Left renal pelvis (tissue), 4 donors: ENCODE measurements around the gene BRI3BP. TPM values are rescaled to one million over a fixed set of nuclear protein-coding genes. Genes with fewer than 3 reads are reported as not detected.

ENCODE experiments used
- DNase-seq, 4 donors: peaks; one replicate each; pipeline ENCODE4 v3.0.0-alpha.2; 2013; ENCODE audit warnings: low read depth in 4 of 4, low spot score in 3 of 4
- polyA plus RNA-seq, 4 donors: library from polyadenylated mRNA; unstranded; fragments of 120-200 nt; gene quantifications; one replicate each; pipeline ENCODE4 v1.2.1, GENCODE V29; 2013; ENCODE audit not compliant: insufficient read length in 4 of 4

BRI3BP gene
- polyA plus RNA-seq, result 10 to 100 TPM in 2 of 4 donors, 1 to 10 TPM in 2; 4.5 to 11.0 (median 10.2) TPM

- DNase-seq, result no peak
Observed at GRCh38 chr12:124993626-124994436, at the start of gene BRI3BP. BRI3BP (plus strand) TSS chr12:124993645; CDS start chr12:124993791, 146 bp downstream.

- no peak for DNase-seq
Observed at GRCh38 chr12:124946447-124946793, 47.0 kb upstream of the BRI3BP start.

GRCh38 chr12:124947013-124947412, 46.4 kb upstream of the BRI3BP start:
- no peak for DNase-seq

- DNase-seq, result no peak
Observed at GRCh38 chr12:124947561-124948398, 45.7 kb upstream of the BRI3BP start.

- DNase-seq, result no peak
Observed at GRCh38 chr12:124949066-124949465, 44.4 kb upstream of the BRI3BP start.

- DNase-seq, result no peak
Observed at GRCh38 chr12:124949779-124950728, 43.4 kb upstream of the BRI3BP start.

DNA sequence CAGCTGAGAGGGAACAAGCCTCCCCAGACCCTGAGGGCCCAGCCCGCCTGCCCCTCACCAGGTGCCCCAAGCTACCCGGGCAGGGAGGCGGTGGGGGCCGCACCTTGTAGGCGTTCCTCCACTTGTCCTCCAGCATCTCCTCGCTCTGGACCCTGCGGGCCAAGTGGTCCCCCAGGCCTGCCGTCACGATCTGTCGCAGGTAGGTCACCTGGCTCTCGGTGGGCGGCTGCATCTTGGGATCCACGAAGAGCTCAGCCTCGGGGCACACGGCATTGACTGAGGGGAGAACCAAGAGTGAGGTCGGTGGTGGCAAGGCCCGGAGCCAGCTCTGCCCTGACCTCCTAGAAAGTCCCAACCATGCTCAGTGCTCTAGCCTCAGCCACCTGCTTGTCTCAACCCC, 41.1 kb upstream of the BRI3BP start:
- no peak for DNase-seq

- no peak for DNase-seq
Observed at GRCh38 chr12:124952801-124953200, 40.6 kb upstream of the BRI3BP start.

GRCh38 chr12:124953689-124954405, 39.6 kb upstream of the BRI3BP start:
- DNase-seq, result no peak

GRCh38 chr12:124954771-124955170, 38.7 kb upstream of the BRI3BP start:
- no peak for DNase-seq

DNA sequence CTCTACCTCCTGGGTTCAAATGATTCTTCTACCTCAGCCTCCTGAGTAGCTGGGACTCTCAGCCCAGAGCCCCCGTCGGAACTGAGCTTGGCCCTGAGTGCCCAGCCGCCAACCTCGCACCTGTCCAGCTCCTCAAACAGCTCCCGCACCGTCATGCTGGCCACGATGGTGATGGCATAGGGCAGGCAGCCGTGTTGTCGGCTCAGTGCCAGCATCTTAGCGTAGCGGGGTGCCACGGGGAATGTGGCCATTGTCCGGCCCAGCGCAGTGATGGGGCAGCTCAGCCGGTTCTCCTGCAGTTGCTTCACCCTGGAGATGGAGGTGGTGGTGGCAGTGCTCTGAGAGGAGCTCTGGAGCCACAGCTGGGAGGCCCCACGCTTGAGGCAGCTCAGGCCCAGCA, 36.9 kb upstream of the BRI3BP start:
- DNase-seq, result no peak

GRCh38 chr12:124961055-124961454, 32.4 kb upstream of the BRI3BP start:
- DNase-seq, result no peak

DNA sequence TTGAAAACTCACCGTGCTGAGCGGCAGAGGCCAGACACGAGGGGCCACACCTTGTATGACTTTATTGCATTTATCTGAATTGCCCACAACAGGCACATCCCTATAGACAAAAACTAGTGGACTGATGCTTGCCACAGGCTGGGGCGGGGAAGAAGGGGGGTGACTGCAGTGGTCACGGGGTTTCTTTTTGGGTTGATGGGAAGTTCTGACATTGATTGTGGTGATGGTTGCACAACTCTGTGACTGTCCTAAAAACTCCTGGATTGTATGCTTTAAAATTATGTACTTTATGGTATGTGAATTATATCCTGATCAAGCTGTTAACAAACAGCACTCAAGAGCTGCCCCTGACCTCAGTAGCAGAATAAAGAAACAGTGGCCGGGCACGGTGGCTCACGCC, 30.2 kb upstream of the BRI3BP start:
- no peak for DNase-seq

DNA sequence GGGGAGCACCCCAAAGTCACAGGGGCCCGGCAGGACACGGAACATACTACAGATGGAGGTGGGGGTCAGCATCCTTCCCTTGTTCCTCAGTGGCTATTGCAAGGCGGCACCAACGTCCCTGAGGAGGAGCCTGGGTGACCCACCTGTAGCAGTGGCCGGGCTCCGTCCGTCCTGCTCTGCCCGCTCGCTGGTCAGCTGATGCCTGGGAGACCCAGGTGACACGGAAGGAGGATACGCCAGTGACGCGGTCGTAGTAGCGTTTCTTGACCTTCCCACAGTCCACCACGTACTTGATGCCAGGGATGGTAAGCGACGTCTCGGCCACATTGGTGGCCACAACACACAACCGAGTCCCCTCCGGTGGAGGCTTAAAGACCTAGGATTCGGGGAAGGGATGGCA, 29.2 kb upstream of the BRI3BP start:
- no peak for DNase-seq

DNA sequence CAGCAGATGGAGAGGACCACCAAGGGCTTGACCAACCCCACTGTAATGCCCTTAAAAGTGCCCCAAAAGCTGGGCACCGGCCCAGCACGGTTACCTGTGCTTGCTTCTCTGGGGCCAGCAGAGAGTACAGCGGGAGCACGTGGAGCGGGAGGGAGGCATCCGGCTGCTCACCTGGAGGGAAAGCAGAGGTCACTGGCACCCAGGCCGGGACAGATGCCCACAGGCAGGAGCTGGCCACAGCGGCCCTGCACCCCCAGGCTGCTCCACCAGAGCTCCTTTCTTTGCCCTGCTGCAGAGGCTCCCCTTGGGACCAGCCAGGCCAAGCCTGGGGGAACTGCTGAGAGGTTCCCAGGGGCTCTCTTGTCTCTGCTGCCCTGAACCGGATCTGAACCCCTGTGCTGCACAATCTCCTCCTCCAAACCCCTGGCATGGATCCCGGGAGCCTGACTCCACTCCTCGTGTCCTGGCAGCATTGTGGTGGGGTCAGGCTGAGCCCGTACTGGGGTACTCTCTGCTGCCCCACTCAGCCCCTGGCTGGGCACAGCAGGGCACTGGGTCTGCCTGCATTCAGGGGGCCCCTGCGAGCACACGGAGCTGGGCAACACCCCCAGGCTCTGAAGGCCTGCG, 28.5 kb upstream of the BRI3BP start:
- no peak for DNase-seq

- no peak for DNase-seq
Observed at GRCh38 chr12:124967016-124967739, 26.3 kb upstream of the BRI3BP start.

DNA sequence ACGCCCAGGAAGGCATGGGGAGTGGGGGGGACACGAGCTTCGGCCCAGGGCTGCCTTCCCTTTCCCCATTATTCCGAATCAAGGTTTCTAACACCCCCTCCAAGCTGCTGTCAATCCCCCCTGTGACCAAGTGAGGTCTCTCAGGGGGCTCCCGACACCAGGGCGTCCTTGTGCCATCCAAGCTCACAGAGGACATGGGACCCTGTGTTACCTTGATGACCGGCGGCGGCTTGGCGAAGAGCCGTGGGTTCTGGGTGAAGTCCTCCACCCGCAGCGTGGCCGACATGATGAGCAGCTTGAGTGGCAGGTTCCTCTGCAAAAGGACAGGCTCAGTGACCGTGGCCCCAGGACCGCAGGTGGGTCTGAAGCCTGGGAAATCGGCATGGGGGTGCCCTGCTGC, 24.8 kb upstream of the BRI3BP start:
- no peak for DNase-seq

GRCh38 chr12:124970647-124971402, 22.6 kb upstream of the BRI3BP start:
- DNase-seq, result no peak
